Endothelial cell of umbilical vein (primary cell): ENCODE measurements around the gene CIDEB. TPM values are rescaled to one million over a fixed set of nuclear protein-coding genes. Genes with fewer than 3 reads are reported as not detected.

Experiments
- BruUV-seq: library from RNA; stranded (reverse); fragments of 400-500 nt; replicated peaks from 2 replicates; lab custom pipeline; 2021; lab: Mats Ljungman, UMichigan
- CTCF ChIA-PET: fragments of 300-600, 350-600 bp; sonication (Branson Sonifier 250); formaldehyde crosslinking; loops from one replicate; lab custom pipeline; 2021; ENCODE audit warnings: antibody characterized with exemption, inconsistent platforms; lab: Charles Lee
- POLR2A ChIA-PET: fragments of 300-600, 350-600 bp; sonication (Branson Sonifier 250); formaldehyde crosslinking; loops from one replicate; lab custom pipeline; 2021; ENCODE audit warnings: antibody characterized with exemption, inconsistent platforms; lab: Charles Lee
- DNase-seq: peaks from one replicate; pipeline ENCODE4 v3.0.0-alpha.2; 2011; ENCODE audit warnings: low read depth, low spot score
- FAIRE-seq: peaks from 2 replicates; lab custom pipeline; 2011; peaks lifted over from hg19 to GRCh38; lab: Jason Lieb, UNC
- H2AFZ ChIP-seq: 2 replicates; pipeline ENCODE4 v1.6.0; 2012; ENCODE audit warnings: low read depth, low read length, control low read depth, inconsistent platforms
- H3K27ac ChIP-seq: 2 replicates; pipeline ENCODE4 v1.5.1; 2011; ENCODE audit warnings: low read depth, mild to moderate bottlenecking, control low read depth, low read length, moderate library complexity; ENCODE audit not compliant: insufficient read depth
- H3K27me3 ChIP-seq, 2 experiments: 2 replicates each; pipeline versions ENCODE4 v1.6.0 to v1.6.1; 2011; ENCODE audit warnings: low read length in 2 of 2, mixed read lengths in 1 of 2; ENCODE audit not compliant: control insufficient read depth in 2 of 2, insufficient read depth in 2 of 2
- H3K36me3 ChIP-seq, 2 experiments: 2 replicates in 1 of 2; 3 replicates in 1 of 2; pipeline ENCODE4 v1.5.1; 2011; ENCODE audit warnings: low read length in 2 of 2, mild to moderate bottlenecking in 1 of 2, moderate library complexity in 1 of 2; ENCODE audit not compliant: control insufficient read depth in 2 of 2, insufficient read depth in 2 of 2; ENCODE audit errors: extremely low read depth in 1 of 2
- H3K4me1 ChIP-seq: 3 replicates; pipeline ENCODE4 v1.5.1; 2011; ENCODE audit warnings: mild to moderate bottlenecking, low read length; ENCODE audit not compliant: control insufficient read depth, insufficient read depth; ENCODE audit errors: extremely low read depth
- H3K4me2 ChIP-seq: 2 replicates; pipeline ENCODE4 v1.6.1; 2011; ENCODE audit warnings: low read length, control low read depth, mixed read lengths; ENCODE audit not compliant: insufficient read depth
- H3K4me3 ChIP-seq, 3 experiments: fragments of 200-600 bp in 1 of 3; sonication (generic), shearing (Covaris generic) in 1 of 3; replicated peaks in 1 of 3; 2 replicates each; pipeline ENCODE4 v1.5.1; 2011 to 2016; ENCODE audit warnings: control low read depth in 3 of 3, low read length in 3 of 3, mild to moderate bottlenecking in 2 of 3, inconsistent platforms in 1 of 3, low read depth in 1 of 3, moderate library complexity in 1 of 3; ENCODE audit not compliant: insufficient read depth in 1 of 3
- H3K79me2 ChIP-seq: 2 replicates; pipeline ENCODE4 v1.6.0; 2012; ENCODE audit warnings: low read length, inconsistent platforms; ENCODE audit not compliant: control insufficient read depth, insufficient read depth
- H3K9ac ChIP-seq: replicated peaks from 2 replicates; pipeline ENCODE3; 2011; ENCODE audit warnings: low read length, control low read depth; ENCODE audit not compliant: insufficient read depth; ENCODE audit errors: extremely low read depth
- H3K9me1 ChIP-seq: replicated peaks from 3 replicates; pipeline ENCODE4 v1.6.0; 2011; ENCODE audit warnings: mild to moderate bottlenecking, low read length; ENCODE audit not compliant: control insufficient read depth, insufficient read depth; ENCODE audit errors: extremely low read depth
- H3K9me3 ChIP-seq: replicated peaks from 2 replicates; pipeline ENCODE4 v1.5.1; 2012; ENCODE audit warnings: low read length, inconsistent platforms; ENCODE audit not compliant: control insufficient read depth, insufficient read depth
- H4K20me1 ChIP-seq: replicated peaks from 2 replicates; pipeline ENCODE3; 2011; ENCODE audit warnings: mild to moderate bottlenecking, low read length; ENCODE audit not compliant: control insufficient read depth, insufficient read depth; ENCODE audit errors: extremely low read depth
- GATA2 ChIP-seq: IDR thresholded peaks from 2 replicates; pipeline ENCODE4 v1.7.0; 2011; ENCODE audit warnings: low read depth, mild to moderate bottlenecking, moderate library complexity, mixed read lengths, low read length; ENCODE audit not compliant: insufficient read length, insufficient read depth
- MYC ChIP-seq: IDR thresholded peaks from one replicate; pipeline ENCODE4 v1.6.1; 2011; ENCODE audit warnings: mild to moderate bottlenecking, low read depth, low read length
- POLR2AphosphoS5 ChIP-seq: IDR thresholded peaks from 2 replicates; pipeline ENCODE4 v1.6.1; 2012; ENCODE audit warnings: low read depth, mild to moderate bottlenecking, control low read depth, low read length, moderate library complexity; ENCODE audit not compliant: insufficient read depth
- dilution Hi-C: fragments of 300-500 bp; cut with MboI; formaldehyde crosslinking; loops from one replicate; pipeline ENCODE4 v1.15.0; 2019; ENCODE audit warnings: low sequenced_read_pairs; ENCODE audit not compliant: extremely low pct_ligation_motif_present
- intact Hi-C: fragments of 100-400 bp; cut with micrococcal nuclease; formaldehyde crosslinking; loops from one replicate; pipeline ENCODE4 v1.10.0; 2022
- polyA plus RNA-seq, 4 experiments: library from polyadenylated mRNA; depleted of rRNA in 3 of 4; stranded (reverse) in 3 of 4; unstranded in 1 of 4; fragments of >200 nt; gene quantifications; 2 replicates each; pipeline versions ENCODE4 v1.2.1 to v1.2.3, GENCODE V29; 2011 to 2012; ENCODE audit warnings: missing spikeins in 1 of 4
- total RNA-seq: library from RNA; stranded (reverse); gene quantifications from 2 replicates; pipeline ENCODE4 v1.2.3, GENCODE V29; 2021
- TF ChIP-seq, protein P1 (sequence below): IDR thresholded peaks from 2 replicates; pipeline ENCODE4 v1.6.1; 2011; ENCODE audit not compliant: insufficient read depth, insufficient read length
- TF ChIP-seq, protein P2 (sequence below), 2 donors: IDR thresholded peaks; 1 replicate in 1 of 2; 2 replicates in 1 of 2; pipeline ENCODE4 v1.5.1; 2011; ENCODE audit warnings: low read length in 2 of 2, mild to moderate bottlenecking in 2 of 2, moderate library complexity in 2 of 2, control low read depth in 1 of 2, inconsistent platforms in 1 of 2, low read depth in 1 of 2; ENCODE audit not compliant: insufficient read depth in 1 of 2; ENCODE audit errors: extremely low read depth in 1 of 2

The CIDEB gene
- total and polyA plus RNA-seq, 2 donors (not counting 3 experiments of a cell fraction or from before 2014, with no cell fraction given) = 5.2 to 7.2 TPM

DNA sequence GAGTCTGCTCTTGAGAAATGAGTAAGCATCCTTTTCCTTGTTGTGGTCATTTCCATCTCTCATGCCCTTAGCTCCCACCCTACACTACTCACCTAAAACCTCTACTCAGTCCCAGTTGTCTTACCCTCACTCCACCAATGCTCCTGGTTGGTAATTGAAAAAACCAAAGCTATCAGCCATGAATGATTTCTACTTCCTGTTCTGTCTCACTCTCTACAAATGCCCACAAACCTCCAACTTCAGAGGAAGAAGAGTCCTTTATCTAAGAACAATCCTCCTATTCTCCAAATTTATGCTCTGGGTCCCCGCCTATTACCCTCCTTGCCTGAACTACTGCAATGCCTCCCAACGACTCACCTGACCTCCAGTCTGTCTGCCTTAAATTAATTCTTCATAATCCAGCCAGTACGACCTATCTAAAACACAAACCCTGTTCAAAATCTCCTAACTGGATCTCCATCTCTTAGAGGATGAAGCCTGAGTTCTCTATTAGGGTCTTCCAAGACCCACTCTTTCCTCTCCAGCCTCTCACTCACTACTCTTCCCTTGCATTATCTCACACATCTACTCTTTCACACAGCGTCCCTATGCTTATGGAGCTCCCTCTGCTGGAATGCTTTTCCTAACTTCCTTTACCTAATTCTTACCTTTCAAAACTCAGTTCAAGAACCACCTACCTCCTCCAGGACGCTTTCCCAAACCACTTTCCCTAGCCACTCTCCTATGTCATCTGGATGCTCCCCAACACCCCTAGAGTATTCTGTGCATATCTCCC lies 10.4 kb downstream of the CIDEB start:
- DNase-seq = peak; percentile 40
- peaks cover 5 to 11% of the 10 kb centered on the region in 2 experiments for H3K36me3 ChIP-seq
- intact Hi-C loops (loop anchor here (1.0 to 5.0 kb wide), 4 partner anchors 109 to 239 kb away; partner anchors contain the start of genes IPO4, IRF9, PSME2 and RNF31), dilution Hi-C loops (no loop called here)
- no peak overlapping the region for H3K4me3 ChIP-seq
- FAIRE-seq = no peak
- H3K4me2 ChIP-seq = no peak overlapping the region
- peaks cover 22% of the 10 kb centered on the region for H3K4me1 ChIP-seq
- no peaks in the 10 kb centered on the region for H4K20me1 ChIP-seq
- no peaks in the 10 kb centered on the region for H3K9me3 ChIP-seq
- TF ChIP-seq GATA2 = peak; percentile 56
- no peak for TF ChIP-seq POLR2AphosphoS5
- TF ChIP-seq, protein P1, sequence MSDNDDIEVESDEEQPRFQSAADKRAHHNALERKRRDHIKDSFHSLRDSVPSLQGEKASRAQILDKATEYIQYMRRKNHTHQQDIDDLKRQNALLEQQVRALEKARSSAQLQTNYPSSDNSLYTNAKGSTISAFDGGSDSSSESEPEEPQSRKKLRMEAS = no peak
- TF ChIP-seq, protein P2, sequence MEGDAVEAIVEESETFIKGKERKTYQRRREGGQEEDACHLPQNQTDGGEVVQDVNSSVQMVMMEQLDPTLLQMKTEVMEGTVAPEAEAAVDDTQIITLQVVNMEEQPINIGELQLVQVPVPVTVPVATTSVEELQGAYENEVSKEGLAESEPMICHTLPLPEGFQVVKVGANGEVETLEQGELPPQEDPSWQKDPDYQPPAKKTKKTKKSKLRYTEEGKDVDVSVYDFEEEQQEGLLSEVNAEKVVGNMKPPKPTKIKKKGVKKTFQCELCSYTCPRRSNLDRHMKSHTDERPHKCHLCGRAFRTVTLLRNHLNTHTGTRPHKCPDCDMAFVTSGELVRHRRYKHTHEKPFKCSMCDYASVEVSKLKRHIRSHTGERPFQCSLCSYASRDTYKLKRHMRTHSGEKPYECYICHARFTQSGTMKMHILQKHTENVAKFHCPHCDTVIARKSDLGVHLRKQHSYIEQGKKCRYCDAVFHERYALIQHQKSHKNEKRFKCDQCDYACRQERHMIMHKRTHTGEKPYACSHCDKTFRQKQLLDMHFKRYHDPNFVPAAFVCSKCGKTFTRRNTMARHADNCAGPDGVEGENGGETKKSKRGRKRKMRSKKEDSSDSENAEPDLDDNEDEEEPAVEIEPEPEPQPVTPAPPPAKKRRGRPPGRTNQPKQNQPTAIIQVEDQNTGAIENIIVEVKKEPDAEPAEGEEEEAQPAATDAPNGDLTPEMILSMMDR (IDR thresholded peaks at IDR 0.05; ENCODE audit: extremely low read depth in 1 of 2, insufficient read depth in 1 of 2, low read depth in 1 of 2, low read length in 2 of 2) = peak; percentile 13 to 45
- no peak for TF ChIP-seq MYC
- no peaks in the 10 kb centered on the region for H3K27me3 ChIP-seq
- H3K9ac ChIP-seq = no peak overlapping the region
- no TSS peak for BruUV-seq
- no peak overlapping the region for H2AFZ ChIP-seq
- ChIA-PET POLR2A (interaction anchor here (0.6 to 1.5 kb wide), 3 partner anchors 55 to 82 kb away, joined by 3 to 7 read pairs (median 3); partner anchors contain the start of genes MDP1 and TINF2), CTCF (interaction anchor here (0.7 to 5.5 kb wide), 30 partner anchors 12 to 284 kb away, joined by 3 to 199 read pairs (median 8); partner anchors contain the start of genes CHMP4A, CIDEB, IPO4 and IRF9)
- peaks cover 11% of the 10 kb centered on the region for H3K79me2 ChIP-seq
- no peak overlapping the region for H3K27ac ChIP-seq
- H3K9me1 ChIP-seq = no peaks in the 10 kb centered on the region
